Heart left ventricle (tissue), 13 donors: ENCODE measurements around the gene RGL2.

Experiments
- POLR2A ChIP-seq, 2 donors: fragments of 450-650 bp; IDR thresholded peaks; one replicate each; pipeline ENCODE4 v1.6.1; 2017; ENCODE audit warnings: antibody characterized with exemption in 2 of 2, mild to moderate bottlenecking in 2 of 2, moderate library complexity in 2 of 2
- TF ChIP-seq, protein P1 (sequence below), 12 donors: fragments of 200-600 bp; sonication (generic) in 4 of 12; IDR thresholded peaks; one replicate each; pipeline versions ENCODE4 v1.5.0 to v1.8.0; 2018 to 2022; ENCODE audit warnings: antibody characterized with exemption in 12 of 12, mild to moderate bottlenecking in 5 of 12
- donor health status: ischemic (EF 13 %, LVEDD 7.1; RV severe dilation, severe dysfunction).
- donor health status: DM: no; HTN: yes; CAD: no.
- donor health status: DM: no; HTN: no; CAD: no.
- donor health status: ischemic (EF 25% LVEDD 6.9; RV normal size, moderate dysfunction).
- donor health status: ischemic (EF 25% LVEDD 5.7; RV mildly dilated, moderate dysfunction).
- donor health status: ischemic (EF 35%, LVEDD 5.7; RV mildly dilated, moderate dysfunction).
- donor health status: nonischemic (EF 11% LVEDD 7.7; RV severe dilation, severe dysfunction).
- donor health status: DM: yes; HTN: yes; CAD: no.
- donor health status: PGD.
- donor health status: ischemic (EF 29% LVEDD 5.4; RV normal size, mild dysfunction).
- donor health status: nonischemic (EF 23%, LVEDD 6.1; RV moderate dilation, normal function).

DNA sequence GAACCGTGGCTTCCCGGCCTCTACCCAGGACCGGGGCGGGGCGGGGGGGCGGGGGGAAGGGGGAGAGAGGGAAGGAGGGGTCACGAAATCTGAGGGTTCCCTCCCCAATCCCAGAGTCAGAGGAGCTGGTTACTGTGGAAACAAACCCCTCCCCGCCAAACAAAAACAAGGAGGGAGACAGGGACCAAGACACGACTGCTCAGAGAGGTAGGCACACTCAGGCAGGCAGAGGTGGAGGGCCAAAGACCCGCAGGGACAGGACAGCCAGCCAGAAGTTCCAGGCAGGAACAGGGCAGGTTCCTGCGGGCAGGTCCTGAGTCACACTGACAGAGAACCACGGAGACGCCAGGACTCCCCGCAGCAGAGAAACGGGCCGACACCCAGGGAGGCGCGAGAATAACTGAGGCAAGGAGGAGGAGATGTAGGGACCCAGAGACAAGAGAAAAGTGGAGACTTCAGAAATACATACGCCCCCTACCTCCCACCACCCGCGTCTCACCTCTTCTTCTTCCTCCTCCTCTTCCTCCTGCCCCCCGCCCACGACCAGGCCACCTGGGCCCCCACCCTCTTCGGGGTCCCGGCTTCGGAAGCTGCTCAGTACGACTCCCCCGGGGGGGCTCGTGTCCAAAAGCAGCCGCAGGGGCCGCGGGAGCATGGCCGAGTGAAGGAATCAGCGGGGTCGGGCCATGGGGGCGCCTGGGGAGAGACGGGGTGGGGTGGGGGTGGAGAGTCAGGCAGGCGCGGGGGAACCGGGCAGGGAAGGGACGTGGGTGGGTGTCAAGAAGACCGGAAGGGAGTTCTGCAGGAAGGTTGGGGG is 578 bp downstream of the RGL2 start:
- TF ChIP-seq, protein P1, sequence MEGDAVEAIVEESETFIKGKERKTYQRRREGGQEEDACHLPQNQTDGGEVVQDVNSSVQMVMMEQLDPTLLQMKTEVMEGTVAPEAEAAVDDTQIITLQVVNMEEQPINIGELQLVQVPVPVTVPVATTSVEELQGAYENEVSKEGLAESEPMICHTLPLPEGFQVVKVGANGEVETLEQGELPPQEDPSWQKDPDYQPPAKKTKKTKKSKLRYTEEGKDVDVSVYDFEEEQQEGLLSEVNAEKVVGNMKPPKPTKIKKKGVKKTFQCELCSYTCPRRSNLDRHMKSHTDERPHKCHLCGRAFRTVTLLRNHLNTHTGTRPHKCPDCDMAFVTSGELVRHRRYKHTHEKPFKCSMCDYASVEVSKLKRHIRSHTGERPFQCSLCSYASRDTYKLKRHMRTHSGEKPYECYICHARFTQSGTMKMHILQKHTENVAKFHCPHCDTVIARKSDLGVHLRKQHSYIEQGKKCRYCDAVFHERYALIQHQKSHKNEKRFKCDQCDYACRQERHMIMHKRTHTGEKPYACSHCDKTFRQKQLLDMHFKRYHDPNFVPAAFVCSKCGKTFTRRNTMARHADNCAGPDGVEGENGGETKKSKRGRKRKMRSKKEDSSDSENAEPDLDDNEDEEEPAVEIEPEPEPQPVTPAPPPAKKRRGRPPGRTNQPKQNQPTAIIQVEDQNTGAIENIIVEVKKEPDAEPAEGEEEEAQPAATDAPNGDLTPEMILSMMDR (IDR thresholded peaks at IDR 0.05): peak in 1 of 12 donors; percentile 17
- TF ChIP-seq POLR2A (IDR thresholded peaks at IDR 0.05): peak in 1 of 2 donors; percentile 31
